GM12892 (cell line): Measurements from ENCODE around the gene GALNT10.

Experiments
- POLR2A ChIP-seq: IDR thresholded peaks from 2 replicates; pipeline ENCODE4 v1.6.1; 2011; ENCODE audit warnings: low read depth, low read length, control low read depth
- TAF1 ChIP-seq: IDR thresholded peaks from 2 replicates; pipeline ENCODE4 v1.6.1; 2011; ENCODE audit warnings: low read depth, mild to moderate bottlenecking, control low read depth, low read length, borderline replicate concordance

DNA sequence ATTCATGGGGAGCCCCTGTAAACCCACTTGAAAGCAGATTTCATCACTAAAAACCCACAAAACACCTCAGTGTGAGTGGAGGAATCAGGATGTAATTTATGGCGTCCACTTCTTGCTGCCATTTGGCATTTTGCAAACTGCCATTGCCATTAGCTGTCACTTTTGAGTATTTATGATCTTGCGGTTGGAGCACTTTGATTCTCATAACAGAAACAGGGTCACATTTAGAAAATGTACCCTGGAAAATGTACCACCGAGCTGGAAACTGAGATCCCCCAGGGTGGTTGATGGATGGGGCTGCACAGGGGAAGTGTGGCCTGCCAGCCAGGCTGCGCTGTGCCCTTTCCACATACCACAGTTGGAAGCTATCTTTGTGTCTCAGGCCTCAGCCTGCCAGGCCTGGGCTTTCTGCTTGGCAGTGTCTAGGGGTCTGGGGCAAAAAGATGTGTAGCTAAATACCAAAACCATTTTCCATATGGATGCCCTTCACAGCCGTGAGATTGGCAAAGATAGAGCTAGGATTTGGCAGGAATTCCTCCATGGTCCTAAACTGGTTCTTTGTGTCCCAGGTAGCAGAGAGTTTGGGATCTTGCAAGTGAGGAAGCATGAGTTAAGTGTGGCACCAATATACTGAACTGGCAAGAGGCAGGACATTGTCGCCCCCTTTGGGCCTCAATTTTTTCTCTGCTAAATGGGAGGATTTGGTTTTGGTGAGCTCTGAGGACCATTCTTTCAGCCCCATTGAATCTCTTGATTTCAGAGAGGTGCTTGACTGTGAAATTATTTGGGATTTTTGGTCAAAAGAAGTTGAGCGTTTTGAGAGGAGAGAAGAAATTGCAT, 46.2 kb downstream of the GALNT10 start:
- TF ChIP-seq POLR2A (no peak), TAF1 (no peak)
